Measurements from ENCODE around the gene EIF2AK3.
"Not testable (repeated sequence)": the region's sequence is repeated elsewhere in the genome, so short reads cannot be mapped to it uniquely, and the experiment has no call there.

EIF2AK3 gene
- total RNA-seq = 45.5 to 99.3 (median 63.4) reads per million in 18 experiments

DNA sequence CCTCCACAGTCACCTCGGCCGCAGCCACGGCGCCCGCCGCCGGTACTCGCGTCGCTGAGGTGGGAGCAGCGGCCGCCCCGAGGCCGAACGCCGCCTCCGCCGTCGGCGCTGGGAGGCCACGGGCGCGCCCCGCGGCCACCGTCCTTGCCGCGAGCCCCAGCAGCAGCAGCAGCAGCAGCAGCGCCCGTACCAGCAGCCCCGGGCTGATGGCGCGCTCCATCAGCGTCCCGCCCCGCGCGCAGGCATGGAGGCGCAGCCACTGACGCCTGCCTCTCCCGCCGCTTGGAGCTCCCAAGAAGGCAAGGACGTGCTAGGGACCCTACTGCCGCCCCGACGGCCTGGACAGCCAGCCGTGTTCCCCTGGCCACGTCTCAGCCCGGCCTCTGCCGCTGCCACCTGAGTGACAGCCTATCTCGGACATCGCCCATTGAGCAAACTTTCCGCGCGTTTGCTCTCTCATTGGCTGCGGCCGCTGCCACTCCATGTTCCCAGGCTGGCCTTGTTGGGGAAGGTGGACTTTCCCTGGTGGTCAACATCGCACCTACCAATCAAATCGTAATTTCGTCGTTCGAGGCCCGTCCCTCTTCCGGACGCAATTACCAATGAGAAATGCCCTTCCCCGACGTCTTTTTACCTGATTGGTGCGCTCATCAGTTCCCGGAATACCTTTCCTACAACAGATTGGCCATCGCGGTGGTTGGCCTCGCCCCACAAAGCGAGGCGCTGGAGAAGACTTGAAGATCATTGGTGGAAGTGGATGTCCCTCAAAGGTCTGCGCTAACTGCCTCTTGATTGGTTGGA is at the start of gene EIF2AK3:
Gene EIF2AK3 (minus strand): TSS at position 410 of the 801 bp plus-strand sequence. CDS start 190 bp downstream, at position 220.
- peak; percentile 100 for DNase-seq

DNA sequence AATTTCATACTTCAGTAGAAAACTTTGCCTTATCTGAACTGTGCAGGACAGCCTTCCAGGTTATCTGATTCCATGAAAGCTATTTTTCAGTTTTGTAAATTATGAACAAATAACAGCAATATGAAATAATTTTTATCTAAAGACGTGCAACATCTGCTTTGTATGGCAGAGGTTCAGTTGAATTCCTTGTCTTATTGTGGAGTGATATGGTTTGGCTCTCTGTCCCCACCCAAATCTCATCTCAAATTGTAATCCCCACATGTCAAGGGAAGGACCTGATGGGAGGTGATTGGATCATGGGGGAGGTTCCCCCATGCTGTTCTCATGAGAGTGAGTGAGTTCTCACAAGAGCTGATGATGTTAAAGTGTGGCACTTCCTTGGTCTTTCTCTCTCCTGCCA is 46.1 kb upstream of the EIF2AK3 start:
- no peak for DNase-seq

GRCh38 chr2:88671786-88672427 is 44.6 kb upstream of the EIF2AK3 start:
- DNase-seq = peak; percentile 63 to 65

DNA sequence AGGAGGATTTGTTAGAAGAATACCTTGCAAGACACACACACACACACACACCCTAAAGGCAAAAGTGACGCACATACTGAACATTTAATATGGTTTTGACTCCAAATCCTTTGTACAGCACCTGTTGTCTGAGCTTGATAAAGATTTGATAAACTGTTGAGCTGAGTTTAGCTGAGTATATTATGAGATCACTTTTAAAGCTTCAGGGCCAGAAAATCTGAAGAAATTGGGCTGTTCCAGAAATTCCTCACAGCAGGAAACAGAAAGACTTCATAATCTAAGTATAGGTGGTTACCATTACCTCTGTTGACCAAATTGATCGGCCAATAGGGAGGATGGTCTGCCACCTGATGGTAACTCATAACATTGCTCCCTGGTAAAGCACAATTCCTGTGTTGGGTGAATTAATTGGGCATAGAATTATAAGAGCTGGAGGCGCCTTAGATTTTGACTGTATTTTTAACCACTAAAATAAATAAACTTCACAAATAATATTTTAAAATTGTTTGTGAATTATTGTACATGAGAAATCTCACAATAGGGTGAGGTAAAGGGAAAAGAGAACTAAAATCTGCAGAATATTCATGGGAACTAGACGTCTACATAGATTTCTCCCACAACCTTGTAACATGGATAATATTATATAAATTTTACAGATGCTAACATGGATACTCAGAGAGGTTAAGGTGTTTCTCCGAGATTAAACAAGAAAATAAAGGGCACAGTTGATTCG is 42.4 kb upstream of the EIF2AK3 start:
- peak; percentile 19 to 24 for DNase-seq

DNA sequence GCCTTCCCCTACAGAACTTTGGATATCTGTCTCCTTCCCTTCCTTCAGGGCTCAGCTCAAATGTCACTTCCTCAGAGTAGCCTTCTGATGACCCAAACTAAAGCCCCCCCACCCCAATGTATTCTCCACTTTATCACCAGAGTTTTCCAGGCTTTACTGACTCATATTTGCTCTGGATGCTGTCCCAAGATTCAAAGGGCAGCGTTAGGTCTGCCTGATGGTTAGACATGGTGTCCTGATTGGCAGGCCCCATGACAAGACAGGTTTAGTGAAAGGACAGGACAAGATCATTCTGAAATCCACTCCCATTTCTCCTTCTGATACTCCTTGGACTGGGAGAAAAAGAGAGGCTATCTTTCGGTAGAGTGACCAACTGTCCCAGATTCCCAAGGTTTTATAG is 41.6 kb upstream of the EIF2AK3 start:
- DNase-seq = no peak

DNA sequence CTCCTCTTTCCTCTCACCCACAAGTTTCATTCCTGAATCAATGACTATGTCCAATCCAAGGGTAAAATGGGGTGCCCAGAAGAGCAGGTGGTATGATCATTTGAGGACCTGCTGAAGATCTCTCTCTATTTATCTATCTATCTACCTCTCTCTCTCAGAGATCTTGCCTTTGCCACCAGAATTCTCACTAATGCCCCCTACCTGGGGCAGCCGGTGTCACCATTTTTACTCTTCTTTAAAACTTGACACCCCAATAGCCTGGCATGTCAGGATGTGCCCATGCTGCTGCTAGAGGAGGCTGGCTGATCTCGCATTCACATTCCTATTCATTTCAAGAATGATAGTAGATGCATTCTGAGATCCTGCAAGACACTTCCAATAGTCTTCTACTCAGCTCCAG is 40.0 kb upstream of the EIF2AK3 start:
- no peak for DNase-seq

GRCh38 chr2:88666576-88666975 is 39.3 kb upstream of the EIF2AK3 start:
- no peak for DNase-seq

GRCh38 chr2:88660622-88661021 is 33.4 kb upstream of the EIF2AK3 start:
- no peak for DNase-seq

GRCh38 chr2:88659538-88659915 is 32.3 kb upstream of the EIF2AK3 start:
- no peak for DNase-seq

- DNase-seq = no peak
Measured at GRCh38 chr2:88658881-88659537, 31.7 kb upstream of the EIF2AK3 start.

DNA sequence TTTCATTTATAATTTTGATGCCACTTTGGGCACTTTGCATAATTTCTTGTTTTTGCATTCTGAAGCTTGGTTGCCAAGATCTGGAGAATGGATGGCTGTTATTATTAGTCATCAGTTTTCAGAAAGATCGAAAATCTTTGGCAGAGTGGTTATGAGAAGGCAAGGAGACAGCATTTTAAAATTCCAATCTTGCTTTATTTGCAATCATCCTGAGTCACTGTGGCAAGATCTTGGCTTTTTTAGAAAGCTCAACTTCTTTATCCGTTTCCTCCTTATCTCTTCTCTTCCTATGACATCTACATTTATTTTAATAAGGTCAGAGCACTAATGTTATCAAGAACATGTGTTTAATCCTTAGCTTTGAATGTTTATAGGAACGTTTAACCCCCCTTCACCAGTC is 31.1 kb upstream of the EIF2AK3 start:
- no peak for DNase-seq

GRCh38 chr2:88657131-88657530 is 29.9 kb upstream of the EIF2AK3 start:
- no peak for DNase-seq

- no peak for DNase-seq
Measured at GRCh38 chr2:88656690-88657089, 29.4 kb upstream of the EIF2AK3 start.

DNA sequence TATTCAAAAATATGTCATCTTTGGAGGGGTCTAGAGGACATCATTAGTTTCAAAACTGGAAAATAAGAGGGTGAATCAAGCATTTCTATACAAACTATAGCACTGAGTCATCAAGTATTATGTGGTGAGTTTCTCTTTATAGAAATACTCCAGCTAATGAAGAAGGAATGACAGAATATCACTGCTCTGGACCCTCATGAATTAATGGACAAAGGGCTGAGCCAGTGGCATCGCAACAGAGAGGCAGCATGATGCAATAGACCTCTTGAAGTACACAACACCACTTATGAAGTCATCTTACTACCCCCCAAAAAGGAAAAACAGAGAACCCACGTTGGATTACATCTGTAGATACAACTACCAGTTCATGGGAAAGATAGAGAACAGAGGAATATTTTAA is 27.4 kb upstream of the EIF2AK3 start:
- DNase-seq = no peak

- DNase-seq = no peak
Measured at GRCh38 chr2:88651646-88652045, 24.4 kb upstream of the EIF2AK3 start.

GRCh38 chr2:88645291-88645882 is 18.1 kb upstream of the EIF2AK3 start:
- DNase-seq = not testable (repeated sequence)

- DNase-seq = no peak
Measured at GRCh38 chr2:88642278-88642677, 15.0 kb upstream of the EIF2AK3 start.

DNA sequence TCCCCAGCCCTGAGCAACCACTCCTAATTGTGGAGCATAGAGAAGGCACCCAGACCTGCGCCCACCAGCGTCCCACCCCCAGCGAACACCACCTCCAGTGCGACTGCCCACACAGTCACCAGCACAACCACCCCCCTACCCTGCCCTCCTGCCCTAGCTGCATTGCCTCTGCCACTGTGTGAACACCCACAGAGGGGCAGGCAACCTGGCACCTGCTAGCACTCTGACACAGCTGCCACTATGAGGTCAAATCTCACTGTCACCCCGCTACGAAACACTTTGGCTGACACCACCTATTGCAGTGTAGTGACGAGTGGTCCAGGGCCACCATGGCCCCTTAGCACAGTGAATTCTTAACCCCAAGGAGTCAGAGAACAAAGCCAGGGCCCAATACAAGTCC is 14.1 kb upstream of the EIF2AK3 start:
- DNase-seq = no peak

DNA sequence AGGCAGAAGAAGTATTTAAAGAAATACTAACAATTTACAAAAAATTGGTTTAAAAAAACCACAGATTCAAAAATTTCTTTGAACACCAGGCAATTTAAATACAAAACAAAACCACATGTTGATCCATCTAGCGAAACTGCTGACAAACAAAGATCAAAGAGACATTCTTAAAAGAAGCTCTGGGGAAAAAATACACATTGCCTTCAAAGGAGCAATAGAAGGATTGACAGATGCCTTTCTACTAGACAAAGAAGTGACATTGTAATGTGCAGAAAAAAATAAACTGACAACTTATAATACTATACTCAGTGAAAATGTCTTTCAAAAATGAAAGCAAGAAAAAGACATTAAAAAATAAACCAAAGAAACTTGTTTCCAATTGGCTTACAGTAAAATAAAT is 12.6 kb upstream of the EIF2AK3 start:
- no peak for DNase-seq

- peak in 1 of 2 donors; percentile 20 for DNase-seq
Measured at GRCh38 chr2:88638743-88639142, 11.5 kb upstream of the EIF2AK3 start.

- DNase-seq = no peak
Measured at GRCh38 chr2:88638123-88638650, 10.9 kb upstream of the EIF2AK3 start.

- no peak for DNase-seq
Measured at GRCh38 chr2:88637464-88637863, 10.2 kb upstream of the EIF2AK3 start.
